GM12891 (cell line): Measurements from ENCODE around the gene MIA2.

Source experiments
- POLR2AphosphoS5 ChIP-seq: IDR thresholded peaks from 2 replicates; pipeline ENCODE4 v1.6.1; 2011; ENCODE audit warnings: low read depth, low read length, control low read depth
- TAF1 ChIP-seq: IDR thresholded peaks from 2 replicates; pipeline ENCODE4 v1.6.1; 2011; ENCODE audit warnings: low read depth, low read length, control low read depth

DNA sequence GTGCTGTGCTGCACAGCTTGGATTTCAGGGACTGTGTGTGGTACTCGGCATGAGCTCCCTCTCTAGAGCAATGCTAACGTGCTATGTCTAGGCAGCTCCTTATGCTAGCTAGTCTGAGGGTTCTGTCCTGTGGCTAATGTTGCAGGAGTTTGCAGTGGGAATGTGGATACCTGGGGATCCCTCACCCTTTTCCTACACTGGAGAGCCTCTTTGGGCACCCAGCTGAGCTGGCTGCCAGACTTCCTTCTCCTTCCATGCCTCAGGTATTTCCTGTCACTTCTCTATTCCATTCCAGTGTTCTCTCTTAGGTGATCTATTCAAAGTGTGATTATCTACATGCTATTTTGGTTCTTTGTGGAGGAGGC lies 133.7 kb downstream of the MIA2 start:
- TF ChIP-seq TAF1 (no peak), POLR2AphosphoS5 (no peak)
